HG02642 (cell line): ENCODE measurements around the gene MVB12B.

ENCODE experiments used
- ATAC-seq: cut with Tn5 transposase; IDR thresholded peaks from one replicate; pipeline ENCODE4 v1.9.1; 2021; ENCODE audit warnings: mild to moderate bottlenecking; ENCODE audit not compliant: unreplicated experiment, poor library complexity

MVB12B gene

DNA sequence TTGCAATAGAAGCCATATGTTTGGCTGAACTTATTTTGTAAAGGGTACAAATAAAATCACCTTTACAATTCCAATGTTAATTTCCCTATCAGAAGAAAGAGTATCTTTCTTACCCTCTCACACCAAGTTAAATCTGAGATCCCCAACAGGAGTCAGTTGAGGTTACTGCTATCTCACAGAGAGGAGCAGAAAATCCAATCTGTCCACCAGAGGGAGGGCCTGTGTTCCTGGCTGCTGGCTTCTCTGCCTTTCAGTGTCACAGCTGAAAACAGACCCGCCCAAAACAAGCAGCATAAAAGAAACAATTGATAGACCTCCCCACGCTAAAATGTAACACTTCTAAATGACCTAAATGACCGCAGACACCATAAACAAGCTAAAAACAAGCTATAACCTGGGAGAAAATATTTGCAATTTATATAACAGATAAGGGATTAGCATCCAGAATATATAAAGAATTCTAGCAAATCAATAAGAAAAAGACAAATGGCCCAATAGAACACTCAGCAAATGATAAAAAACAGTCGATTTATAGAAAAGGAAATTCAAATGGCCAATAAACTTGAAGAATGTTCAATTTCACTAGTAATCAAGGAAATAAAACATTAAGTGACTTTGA, 24.5 kb upstream of the MVB12B start:
- no peak for ATAC-seq

DNA sequence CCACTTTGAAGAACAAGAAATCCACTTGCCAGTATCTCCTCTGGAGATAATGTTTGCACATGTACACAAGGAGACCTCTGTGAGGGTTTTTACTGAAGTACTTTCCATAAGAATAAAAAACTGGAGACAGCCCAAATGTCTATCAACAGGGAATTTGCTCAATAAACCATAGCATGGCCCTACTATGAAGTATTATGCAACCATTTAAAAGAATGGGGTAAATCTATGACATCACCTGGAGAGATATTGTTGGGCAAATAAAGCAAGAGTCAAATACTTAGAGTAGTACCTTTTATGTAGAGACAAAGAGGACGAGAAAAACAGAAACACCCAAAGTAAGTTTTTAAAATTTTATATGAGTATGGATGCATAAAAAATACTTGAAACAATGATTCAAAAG, 23.9 kb upstream of the MVB12B start:
- no peak for ATAC-seq

DNA sequence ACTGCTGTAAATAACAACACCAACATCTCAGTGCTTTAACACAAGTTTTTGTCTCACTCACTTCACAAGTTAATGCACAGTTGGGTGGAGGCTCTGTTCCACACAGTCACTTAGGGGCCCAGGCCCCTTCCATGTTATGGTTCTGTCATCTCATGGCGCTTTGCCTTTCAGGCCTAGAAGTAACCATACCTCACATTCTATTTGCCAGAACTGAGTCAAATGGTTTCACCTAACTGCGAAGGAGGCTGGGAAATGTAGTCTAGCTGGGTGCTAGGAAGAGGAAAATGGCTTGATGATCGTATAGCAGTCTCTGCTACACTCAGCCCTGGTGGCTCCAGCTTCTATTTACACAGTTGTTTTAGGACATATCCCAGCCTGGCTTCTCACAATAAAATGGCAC, 23.1 kb upstream of the MVB12B start:
- ATAC-seq, result no peak

DNA sequence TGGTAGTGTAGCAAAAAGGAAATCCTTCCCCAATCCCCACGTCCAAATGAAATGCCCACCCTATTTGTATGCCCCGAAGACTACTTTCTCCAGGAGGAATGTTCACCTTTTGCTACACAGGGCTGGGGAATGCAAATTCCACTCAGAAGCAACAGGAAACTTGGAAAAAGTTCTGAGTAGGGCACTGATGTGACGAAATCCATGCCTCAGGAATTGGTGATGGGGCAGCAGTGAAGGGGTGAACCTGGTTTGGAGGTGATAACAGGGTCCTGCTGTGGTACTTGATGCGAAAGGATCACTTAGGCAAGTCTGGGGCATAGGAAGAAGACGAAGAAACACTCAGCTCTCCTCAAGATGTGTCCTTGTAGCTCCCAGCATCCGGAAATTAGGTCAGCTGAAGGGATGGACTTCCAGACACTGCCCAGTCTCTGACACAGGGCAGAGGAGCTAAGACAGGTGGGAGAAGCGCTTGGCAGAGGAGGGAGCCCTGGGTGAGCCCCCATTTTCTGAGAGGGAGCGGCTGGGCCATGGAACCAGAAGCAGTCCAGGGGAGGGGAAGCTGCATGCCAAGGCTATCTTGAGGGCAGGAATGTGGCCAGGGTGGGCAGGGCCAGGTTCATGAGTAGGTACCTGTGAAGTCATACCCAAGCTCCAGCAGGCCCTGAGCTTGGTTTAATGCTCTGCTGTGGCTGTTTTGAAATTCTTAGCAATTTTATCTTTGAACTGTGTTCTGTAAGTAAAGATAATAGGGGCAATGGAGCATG, 22.2 kb upstream of the MVB12B start:
- ATAC-seq, result no peak

DNA sequence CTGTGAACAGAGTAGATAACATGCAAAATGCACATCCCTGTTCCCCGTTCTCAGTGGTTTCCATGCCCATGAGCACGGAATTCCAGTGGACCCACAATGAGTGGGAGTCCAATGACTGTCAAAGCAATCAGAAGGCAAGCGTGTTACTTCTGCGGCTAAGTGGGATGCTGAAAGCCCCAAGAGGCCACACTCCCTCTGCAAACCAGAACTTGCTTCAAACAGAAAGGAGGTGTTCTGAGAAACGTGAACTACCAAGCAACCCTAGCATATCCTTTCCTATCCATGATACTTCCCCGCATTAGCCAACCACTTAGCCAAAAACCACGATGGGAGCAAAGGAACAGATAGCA, 21.7 kb upstream of the MVB12B start:
- no peak for ATAC-seq

DNA sequence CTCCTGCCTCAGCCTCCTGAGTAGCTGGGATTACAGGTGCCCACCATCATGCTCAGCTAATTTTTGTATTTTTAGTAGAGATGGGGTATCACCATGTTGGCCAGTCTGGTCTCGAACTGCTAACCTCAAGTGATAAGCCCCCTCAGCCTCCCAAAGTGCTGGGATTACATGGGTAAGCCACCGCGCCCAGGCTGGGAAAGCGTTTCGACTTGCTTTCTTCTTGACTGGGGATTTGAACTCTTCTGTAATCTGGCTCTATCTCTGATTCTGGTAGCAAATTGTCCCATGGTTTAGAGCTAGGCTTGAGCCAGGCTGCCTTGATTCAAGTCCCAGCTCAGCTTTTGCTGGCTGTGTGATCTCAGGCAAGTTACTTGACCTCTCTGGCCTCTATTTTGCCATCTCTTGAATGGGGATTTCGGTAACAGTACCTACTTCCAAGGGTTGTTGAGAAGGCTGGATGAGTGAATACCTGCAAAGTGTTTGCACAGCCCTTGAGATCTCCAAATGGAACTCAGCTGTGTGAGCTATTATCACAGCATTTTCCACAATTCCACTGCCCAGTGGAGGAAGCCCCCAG, 20.5 kb upstream of the MVB12B start:
- no peak for ATAC-seq

DNA sequence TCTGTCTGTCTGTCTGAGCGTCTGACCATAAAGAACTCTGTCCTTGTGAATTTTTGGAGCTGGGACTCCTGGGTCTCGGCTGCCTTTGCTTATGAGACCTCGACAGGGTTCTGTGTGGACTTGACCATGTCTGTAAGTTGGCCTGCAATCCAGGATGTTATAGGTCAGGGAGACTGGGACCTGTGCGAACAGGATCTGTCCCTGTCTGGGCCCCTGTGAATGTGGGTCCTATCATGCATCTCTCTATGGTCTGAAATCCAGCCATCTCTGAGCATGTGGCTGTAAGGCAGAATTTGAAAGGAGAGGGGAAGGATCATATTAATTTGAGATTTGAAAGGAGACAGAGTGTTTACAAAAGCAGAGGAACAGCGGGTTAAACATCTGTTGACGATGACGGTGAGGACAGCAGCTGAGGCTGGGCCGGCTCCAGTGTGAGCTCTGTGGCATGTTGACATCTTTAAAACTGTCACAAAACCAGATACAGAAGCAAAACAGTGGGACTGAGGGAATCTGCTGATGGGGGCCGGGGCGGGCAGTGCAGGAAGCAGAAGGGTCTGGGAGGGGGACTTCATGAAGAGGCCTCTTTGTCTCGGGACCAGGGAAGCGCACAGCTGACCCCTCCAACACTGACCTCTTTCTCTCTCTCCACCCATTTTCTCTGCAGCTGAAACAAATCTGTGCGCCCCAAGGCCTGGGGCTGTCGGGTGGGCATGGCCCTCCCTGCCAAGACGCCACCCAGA, 19.1 kb upstream of the MVB12B start:
- no peak for ATAC-seq

DNA sequence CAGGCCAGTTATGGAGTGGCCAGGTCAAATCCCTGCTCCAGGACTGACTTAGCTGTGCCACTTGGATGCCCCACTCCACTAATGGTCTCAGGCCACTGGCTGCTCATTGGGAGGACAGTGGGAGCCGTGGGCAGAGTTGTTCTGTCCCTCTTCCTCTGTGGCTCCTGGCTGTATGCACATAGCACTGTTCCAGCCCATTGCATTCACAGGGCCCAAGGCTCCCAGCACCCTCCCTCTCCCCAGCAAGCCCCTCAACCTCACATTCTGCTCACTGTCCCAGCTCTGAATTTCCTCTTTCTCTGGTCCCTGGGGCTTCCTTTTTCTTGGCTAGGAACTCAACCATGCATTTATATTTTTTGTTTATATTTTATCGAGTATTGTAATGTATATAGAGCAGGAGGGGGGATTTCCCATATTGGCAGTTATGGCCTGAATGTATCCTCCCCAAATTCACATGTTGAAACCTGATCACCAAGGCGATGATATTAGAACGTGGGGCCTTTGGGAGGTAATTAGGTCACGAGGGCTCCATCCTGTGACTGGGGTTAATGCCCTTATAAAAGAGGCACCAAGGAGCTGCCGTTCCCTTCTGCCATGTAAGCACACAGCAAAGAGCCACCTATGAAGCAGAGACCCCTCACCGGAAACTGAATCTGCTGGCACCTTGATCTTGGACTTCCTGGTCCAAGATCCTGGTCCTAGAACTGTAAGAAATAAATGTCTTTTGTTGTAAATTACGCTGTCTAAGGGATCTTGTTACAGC, 17.0 kb upstream of the MVB12B start:
- no peak for ATAC-seq

DNA sequence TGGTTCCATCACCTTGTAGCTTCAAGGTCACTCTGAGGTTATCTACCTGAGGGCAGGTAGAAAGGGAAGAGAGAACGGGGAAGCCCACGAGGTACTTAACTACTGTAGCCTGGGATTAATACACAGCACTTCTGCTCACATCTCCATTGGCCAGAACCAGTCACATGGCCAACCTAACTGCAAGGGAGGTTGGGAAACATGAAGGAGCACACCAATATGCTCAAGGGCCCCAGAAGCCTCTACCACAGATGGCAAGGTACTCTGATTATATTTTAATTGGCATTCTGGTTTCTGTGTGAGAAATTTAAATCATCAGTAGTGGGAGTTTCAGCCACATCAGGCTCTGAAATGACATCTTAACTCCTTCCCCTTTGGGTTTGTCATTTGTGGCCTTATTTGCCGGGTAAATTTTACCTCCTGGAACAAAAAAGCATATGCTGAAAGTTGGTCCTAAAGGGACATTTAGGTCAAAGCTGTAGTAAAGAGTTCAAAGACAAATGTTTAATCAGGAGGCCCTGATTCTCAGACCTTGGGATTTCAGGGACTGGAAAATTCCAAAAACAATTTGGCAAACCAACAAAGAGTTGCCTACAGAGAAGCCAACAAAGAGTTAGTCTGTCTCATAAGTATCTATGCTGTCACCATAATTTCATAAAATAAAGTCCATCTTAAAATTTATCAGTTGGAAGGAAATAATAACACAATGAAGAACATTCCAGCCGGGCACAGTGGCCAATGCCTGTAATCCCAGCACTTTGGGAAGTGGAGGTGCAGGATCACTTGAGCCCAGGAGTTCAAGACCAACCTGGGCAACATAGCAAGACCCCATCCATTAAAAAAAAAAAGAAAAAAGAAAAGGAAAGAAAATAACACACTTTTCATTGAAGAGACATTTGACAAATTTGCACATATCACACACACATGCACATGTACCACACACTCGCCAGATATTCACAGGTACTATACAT, 13.8 kb upstream of the MVB12B start:
- no peak for ATAC-seq

DNA sequence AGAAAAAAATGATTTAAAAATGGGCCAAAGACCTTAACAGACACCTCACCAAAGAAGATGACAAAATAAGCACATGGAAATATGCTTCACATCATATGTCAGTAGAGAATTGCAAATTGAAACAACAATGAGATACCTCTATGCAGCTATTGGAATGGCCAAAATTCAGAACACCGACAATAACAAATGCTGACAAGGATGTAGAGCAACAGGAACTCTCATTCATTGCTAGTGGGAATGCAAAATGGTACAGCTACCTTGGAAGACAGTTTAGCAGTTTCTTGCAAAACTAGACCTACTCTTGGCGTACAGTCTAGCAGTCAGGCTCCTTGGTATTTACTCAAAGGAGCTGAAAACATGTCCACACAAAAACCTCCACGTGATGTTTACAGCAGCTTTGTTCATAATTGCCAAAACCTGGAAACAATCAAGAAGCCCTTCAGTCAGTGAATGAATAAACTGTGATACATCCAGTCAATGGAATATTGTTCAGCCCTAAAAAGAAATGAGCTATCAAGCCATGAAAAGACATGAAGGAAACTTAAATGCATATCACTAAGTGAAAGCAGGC, 10.5 kb upstream of the MVB12B start:
- no peak for ATAC-seq

DNA sequence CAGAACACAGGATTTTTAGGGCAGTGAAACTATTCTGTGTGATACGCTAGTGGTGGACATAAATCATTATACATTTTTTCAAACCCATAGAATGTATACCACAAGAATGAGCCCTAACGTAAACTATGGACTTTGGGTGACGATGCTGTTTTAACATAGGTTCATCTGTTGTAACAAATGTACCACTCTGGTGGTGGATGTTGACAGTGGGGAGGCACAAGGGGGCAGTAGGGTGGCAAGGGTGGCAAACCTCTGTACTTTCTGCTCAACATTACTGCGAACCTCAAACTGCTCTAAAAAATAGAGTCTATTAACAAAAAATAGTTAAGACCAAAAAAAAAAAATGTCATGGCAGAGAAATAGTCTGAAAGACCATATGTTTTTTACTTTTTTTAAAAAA, 9.1 kb upstream of the MVB12B start:
- no peak for ATAC-seq

DNA sequence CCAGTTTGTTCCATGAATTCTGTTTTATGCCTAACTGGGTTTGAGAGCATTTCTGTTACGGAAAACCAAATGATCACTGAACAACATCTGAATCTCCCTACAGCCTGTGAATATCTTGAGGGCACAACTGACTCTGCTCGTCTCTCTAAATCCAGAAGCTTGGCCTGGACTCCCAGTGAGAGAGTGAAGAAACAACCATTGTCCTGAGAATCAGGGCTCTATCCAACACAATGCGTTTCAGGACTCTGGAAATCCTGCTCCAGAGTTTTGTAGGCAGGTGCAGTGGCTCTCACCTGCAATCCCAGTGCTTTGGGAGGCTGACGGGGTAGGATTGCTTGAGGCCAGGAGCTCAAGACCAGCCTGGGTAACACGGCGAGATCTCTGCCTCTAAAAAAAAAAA, 7.8 kb upstream of the MVB12B start:
- no peak for ATAC-seq

DNA sequence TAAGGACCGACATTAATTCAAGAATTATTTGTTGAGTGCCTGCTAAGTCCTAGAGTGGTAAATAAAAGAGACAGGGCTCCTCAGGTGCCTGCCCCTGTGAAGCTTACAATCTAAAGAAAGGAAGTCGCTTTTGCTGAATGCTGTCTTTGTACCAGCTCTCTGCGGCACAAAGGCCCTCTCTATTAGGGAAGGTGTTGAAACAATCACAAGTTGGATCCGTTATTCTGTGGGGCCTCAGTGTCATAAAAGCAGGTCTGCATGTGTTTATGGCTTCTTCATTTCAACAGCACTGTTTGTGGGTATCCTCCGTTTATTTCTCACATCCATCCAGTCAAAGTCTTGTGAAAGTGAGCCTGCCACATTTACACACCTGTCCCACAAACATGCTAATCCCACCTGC, 7.0 kb upstream of the MVB12B start:
- ATAC-seq, result no peak

DNA sequence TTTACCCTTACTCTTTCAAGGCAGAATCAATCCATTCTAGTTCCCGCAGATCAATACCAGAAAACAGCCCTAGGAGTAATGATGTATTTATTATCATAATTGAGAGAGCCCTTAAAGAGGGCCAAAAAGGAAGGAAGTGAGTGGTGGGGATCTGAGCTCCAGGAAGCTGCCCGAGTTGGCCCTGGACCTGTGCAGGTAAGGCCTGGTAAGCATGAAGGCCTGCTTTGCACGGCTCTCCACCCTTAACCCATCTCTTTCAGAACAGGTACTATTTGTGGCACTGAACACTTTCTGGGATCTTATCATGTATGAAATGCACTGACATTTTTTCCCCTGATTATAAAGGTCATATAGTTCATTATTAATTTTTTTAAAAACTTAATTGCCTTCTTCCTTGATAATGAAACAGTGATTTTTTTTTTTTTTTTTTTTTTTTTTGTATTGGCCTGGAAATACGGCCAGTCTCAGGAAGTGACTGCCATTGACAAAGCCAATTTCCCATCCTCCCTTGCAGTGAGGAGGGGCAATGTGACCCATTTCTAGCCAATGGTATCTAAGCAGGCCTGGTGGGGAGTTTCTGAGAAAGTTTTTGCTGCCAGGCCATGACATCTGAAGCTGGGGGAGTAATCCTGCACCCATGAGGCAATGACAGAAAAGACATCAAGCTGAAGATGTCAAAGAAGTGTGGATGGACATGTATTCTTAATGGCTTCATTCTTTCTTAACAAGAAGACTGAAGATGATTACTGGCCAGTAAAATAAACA, 6.3 kb upstream of the MVB12B start:
- ATAC-seq, result no peak

DNA sequence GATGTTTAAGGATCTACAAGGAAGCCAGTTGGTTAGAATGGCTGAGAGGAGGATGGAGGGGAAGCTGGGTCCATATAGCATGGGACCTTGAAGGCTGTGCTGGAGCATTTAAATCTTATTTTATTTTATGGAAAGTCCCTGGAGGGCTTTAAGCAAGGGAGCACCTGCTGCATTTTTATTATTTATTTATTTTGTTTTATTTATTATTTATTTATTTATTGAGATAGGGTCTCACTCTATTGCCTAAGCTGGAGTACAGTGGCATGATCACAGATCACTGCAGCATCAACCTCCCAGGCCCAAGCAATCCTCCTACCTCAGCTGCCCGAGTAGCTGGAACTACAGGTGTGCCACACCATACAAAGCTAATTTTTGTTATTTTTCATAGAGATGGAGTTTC, 4.9 kb upstream of the MVB12B start:
- ATAC-seq, result no peak

DNA sequence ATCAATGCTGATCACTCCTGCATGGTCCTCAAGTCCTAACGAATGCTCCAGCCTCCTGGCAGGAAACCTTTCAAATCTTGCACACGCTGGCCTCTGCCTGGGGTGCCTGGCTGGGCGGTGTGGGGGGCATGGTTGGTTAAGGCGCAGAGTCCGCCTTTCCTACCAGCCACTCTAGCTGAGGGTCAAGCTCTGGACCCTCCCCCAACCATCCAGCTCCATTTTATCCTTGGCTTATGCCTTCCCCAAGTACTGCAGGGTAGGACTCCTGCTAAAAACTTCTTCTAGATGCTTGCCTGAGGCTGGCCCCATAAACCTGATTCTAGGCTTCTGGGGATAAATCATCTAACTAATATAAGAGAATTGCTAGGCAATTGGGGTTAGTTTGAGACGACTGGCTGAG, 808 bp upstream of the MVB12B start:
- no peak for ATAC-seq

DNA sequence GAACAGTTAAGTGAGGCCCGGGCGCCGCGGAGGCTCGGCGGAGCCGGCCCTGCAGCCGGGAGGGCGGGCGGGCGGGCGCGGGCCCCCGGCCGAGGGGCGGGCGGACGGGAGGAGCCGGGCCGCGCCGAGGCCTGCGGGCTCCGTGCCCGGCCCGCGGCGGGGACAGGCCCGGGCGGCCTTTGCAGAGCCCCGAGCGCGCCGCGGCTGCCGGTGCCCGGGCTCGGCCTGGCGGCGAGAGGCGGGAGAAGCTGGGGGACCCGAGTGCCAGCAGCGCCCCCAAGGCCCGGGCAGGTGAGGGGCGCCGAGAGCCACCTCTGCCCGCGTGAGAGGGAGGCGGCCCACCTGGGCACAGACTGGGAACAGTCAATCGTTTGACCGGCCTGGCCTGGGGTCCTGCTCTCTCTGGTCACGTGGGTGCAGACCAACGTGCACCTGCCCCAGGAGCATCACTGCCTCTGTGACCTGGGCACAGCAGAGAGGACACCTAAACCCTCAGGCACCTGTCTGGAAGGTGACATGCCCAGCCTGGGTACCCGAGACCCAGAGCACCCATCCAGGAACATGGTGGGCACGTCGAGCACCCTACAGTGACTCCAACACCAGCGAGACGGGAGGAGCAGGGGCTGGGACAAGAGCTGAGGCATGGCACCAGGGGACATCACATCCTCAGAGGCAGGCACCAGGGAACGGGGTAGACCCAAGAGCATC, 531 bp downstream of the MVB12B start:
- peak; percentile 50 for ATAC-seq

DNA sequence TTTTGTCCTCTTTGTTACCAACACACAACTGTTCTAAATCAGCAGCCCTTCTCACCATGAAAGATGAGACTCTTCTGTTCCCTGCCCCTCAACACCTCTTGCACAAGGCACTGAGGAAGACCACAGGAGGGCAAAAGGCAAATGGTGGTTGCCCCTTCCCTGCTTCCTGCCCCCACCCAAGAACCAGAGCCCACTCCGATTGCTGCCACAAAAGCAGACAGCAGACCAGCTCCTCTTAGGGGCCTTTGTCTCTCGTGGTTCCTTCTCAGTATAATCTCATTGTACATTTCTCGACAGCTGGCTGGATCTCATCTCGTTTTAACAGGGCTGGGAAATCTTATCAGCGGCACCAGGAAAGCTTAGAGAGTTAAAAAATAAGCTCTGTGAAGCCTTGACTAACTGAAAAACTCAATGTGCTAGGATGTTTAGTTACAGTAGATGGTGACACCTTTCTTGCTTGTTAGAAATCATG, 1.1 kb downstream of the MVB12B start:
- ATAC-seq, result no peak
